ENCODE results near the gene ART5.
"Not testable (repeated sequence)": the region's sequence is repeated elsewhere in the genome, so short reads cannot be mapped to it uniquely, and the experiment has no call there.

The ART5 gene

DNA sequence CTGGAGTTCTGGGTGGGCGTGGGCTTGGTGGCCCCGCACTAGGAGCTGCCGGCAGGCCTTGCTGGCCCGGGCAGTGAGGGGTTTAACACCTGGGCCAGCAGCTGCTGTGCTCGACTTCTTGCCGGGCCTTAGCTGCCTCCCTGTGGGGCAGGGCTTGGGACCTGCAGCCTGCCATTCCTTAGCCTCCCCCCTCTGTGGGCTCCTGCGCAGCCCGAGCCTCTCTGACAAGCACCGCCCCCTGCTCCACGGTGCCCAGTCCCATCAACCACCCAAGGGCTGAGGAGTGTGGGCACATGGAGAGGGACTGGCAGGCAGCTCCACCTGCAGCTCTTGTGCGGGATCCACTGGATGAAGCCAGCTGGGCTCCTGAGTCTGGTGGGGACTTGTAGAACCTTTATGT lies 53.0 kb downstream of the ART5 start:
- H3K27ac ChIP-seq; POLR2A ChIA-PET (ENCODE audit: low non-redundant PET); DNase-seq (ENCODE audit: low spot score); CTCF ChIA-PET: not testable (repeated sequence)

Measured in RWPE1 (cell line).